C4-2B (cell line): ENCODE results near the gene DVL1.
A peak's percentile ranks its signal among the peaks of the same experiment; 100 is the strongest.

Source experiments
- H3K27ac ChIP-seq: fragments of 450-650 bp; 2 replicates; pipeline ENCODE4 v1.5.1; 2017
- CTCF ChIP-seq: fragments of 450-650 bp; conservative IDR thresholded peaks from 2 replicates; pipeline ENCODE4 v1.5.1; 2017; ENCODE audit warnings: mild to moderate bottlenecking
- ZFX ChIP-seq: fragments of 450-650 bp; IDR thresholded peaks from 2 replicates; pipeline ENCODE4 v1.6.1; 2017

DVL1 gene

GRCh38 chr1:1331068-1331965, 17.9 kb downstream of the DVL1 start, which contains the start of gene TAS1R3:
TAS1R3 (plus strand) TSS chr1:1331280; CDS start chr1:1331346, 66 bp downstream.
- H3K27ac ChIP-seq: no peak within 1 kb of the TSS
- TF ChIP-seq CTCF: no peak
- TF ChIP-seq ZFX: no peak

GRCh38 chr1:1330366-1331067, 18.7 kb downstream of the DVL1 start:
- no peak overlapping the region for H3K27ac ChIP-seq
- no peak for TF ChIP-seq ZFX
- no peak for TF ChIP-seq CTCF

GRCh38 chr1:1329304-1330210, 19.7 kb downstream of the DVL1 start:
- no peak overlapping the region for H3K27ac ChIP-seq
- TF ChIP-seq ZFX (no peak), CTCF (no peak)

- no peak overlapping the region for H3K27ac ChIP-seq
- TF ChIP-seq CTCF (no peak), ZFX (no peak)
Measured at GRCh38 chr1:1328254-1328653, 21.0 kb downstream of the DVL1 start.

- TF ChIP-seq CTCF (no peak), ZFX (no peak)
- no peak overlapping the region for H3K27ac ChIP-seq
Measured at GRCh38 chr1:1327291-1327690, 21.9 kb downstream of the DVL1 start.

GRCh38 chr1:1326075-1326605, 23.1 kb downstream of the DVL1 start:
- no peak for TF ChIP-seq ZFX
- peak overlapping the region; percentile 97 for H3K27ac ChIP-seq
